Measurements from ENCODE around the gene SLAIN2.
"Not testable (repeated sequence)": the region's sequence is repeated elsewhere in the genome, so short reads cannot be mapped to it uniquely, and the experiment has no call there.

The SLAIN2 gene

GRCh38 chr4:48445704-48446103 is 104.4 kb downstream of the SLAIN2 start:
- peak; percentile 9 for DNase-seq

- DNase-seq, result no peak
Observed at GRCh38 chr4:48446642-48447041, 105.3 kb downstream of the SLAIN2 start.

- no peak for DNase-seq
Observed at GRCh38 chr4:48449151-48449550, 107.8 kb downstream of the SLAIN2 start.

- DNase-seq, result no peak
Observed at GRCh38 chr4:48450740-48451139, 109.4 kb downstream of the SLAIN2 start.

- DNase-seq, result not testable (repeated sequence)
Observed at GRCh38 chr4:48451656-48452055, 110.3 kb downstream of the SLAIN2 start.

- no peak for DNase-seq
Observed at GRCh38 chr4:48454591-48454990, 113.3 kb downstream of the SLAIN2 start.

GRCh38 chr4:48461000-48461399 is 119.7 kb downstream of the SLAIN2 start:
- no peak for DNase-seq

- DNase-seq, result peak; percentile 29
Observed at GRCh38 chr4:48462363-48462762, 121.0 kb downstream of the SLAIN2 start.

GRCh38 chr4:48467442-48467841 is 126.1 kb downstream of the SLAIN2 start:
- no peak for DNase-seq

- DNase-seq, result peak; percentile 23
Observed at GRCh38 chr4:48467891-48468290, 126.6 kb downstream of the SLAIN2 start.

GRCh38 chr4:48470137-48470536 is 128.8 kb downstream of the SLAIN2 start:
- DNase-seq, result peak; percentile 10

GRCh38 chr4:48470570-48470969 is 129.2 kb downstream of the SLAIN2 start:
- DNase-seq, result peak; percentile 32

GRCh38 chr4:48472794-48473193 is 131.5 kb downstream of the SLAIN2 start:
- DNase-seq, result no peak

GRCh38 chr4:48475770-48476169 is 134.4 kb downstream of the SLAIN2 start:
- DNase-seq, result no peak

Data from fibroblast of skin of right biceps (primary cell).